ENCODE results near the gene VAV1.
"Not testable (repeated sequence)": the region's sequence is repeated elsewhere in the genome, so short reads cannot be mapped to it uniquely, and the experiment has no call there.

VAV1 gene

GRCh38 chr19:6793411-6793810 lies 20.9 kb downstream of the VAV1 start:
- DNase-seq, result no peak

- DNase-seq, result no peak
Observed at GRCh38 chr19:6793973-6794372, 21.5 kb downstream of the VAV1 start.

GRCh38 chr19:6794686-6795431 lies 22.4 kb downstream of the VAV1 start:
- DNase-seq, result no peak

- DNase-seq, result no peak
Observed at GRCh38 chr19:6796278-6796677, 23.8 kb downstream of the VAV1 start.

GRCh38 chr19:6797646-6798045 lies 25.1 kb downstream of the VAV1 start:
- no peak for DNase-seq

- DNase-seq, result not testable (repeated sequence)
Observed at GRCh38 chr19:6800160-6800790, 27.8 kb downstream of the VAV1 start.

GRCh38 chr19:6800991-6801484 lies 28.5 kb downstream of the VAV1 start:
- no peak for DNase-seq

GRCh38 chr19:6801485-6802086 lies 29.1 kb downstream of the VAV1 start:
- no peak for DNase-seq

- DNase-seq, result no peak
Observed at GRCh38 chr19:6802336-6803035, 30.0 kb downstream of the VAV1 start.

GRCh38 chr19:6803036-6803404 lies 30.5 kb downstream of the VAV1 start:
- no peak for DNase-seq

GRCh38 chr19:6806488-6806887 lies 34.0 kb downstream of the VAV1 start:
- DNase-seq, result no peak

- DNase-seq, result no peak
Observed at GRCh38 chr19:6807291-6807690, 34.8 kb downstream of the VAV1 start.

GRCh38 chr19:6808494-6808893 lies 36.0 kb downstream of the VAV1 start:
- DNase-seq, result no peak

GRCh38 chr19:6809262-6809661 lies 36.8 kb downstream of the VAV1 start:
- DNase-seq, result no peak

- DNase-seq, result no peak
Observed at GRCh38 chr19:6811378-6811777, 38.9 kb downstream of the VAV1 start.

- no peak for DNase-seq
Observed at GRCh38 chr19:6811906-6812305, 39.4 kb downstream of the VAV1 start.

- no peak for DNase-seq
Observed at GRCh38 chr19:6812612-6813011, 40.1 kb downstream of the VAV1 start.

GRCh38 chr19:6813659-6814058 lies 41.2 kb downstream of the VAV1 start:
- no peak for DNase-seq

GRCh38 chr19:6817179-6817578 lies 44.7 kb downstream of the VAV1 start:
- no peak for DNase-seq

GRCh38 chr19:6818246-6818645 lies 45.7 kb downstream of the VAV1 start:
- DNase-seq, result no peak

GRCh38 chr19:6819323-6819722 lies 46.8 kb downstream of the VAV1 start:
- no peak for DNase-seq

GRCh38 chr19:6820237-6820636 lies 47.7 kb downstream of the VAV1 start:
- DNase-seq, result no peak

- DNase-seq, result no peak
Observed at GRCh38 chr19:6821639-6822310, 49.3 kb downstream of the VAV1 start.
